Body of pancreas (tissue), 4 donors: ENCODE data around the gene PDLIM7. TPM values are rescaled to one million over a fixed set of nuclear protein-coding genes. Genes with fewer than 3 reads are reported as not detected.

Source experiments
- ATAC-seq: fragments of 150-250 bp; one replicate; pipeline ENCODE4 v1.9.1; 2016
- DNase-seq, 4 donors: peaks; one replicate each; pipeline ENCODE4 v3.0.0-alpha.2; 2019
- H3K27ac ChIP-seq, 4 donors: fragments of 200-600 bp; sonication (generic); 1 replicate in 3 of 4; 2 replicates in 1 of 4; pipeline versions ENCODE4 v1.5.1 to v1.6.1; 2016 to 2019; ENCODE audit warnings: mild to moderate bottlenecking in 1 of 4, mixed read lengths in 1 of 4, moderate library complexity in 1 of 4
- H3K27me3 ChIP-seq, 2 donors: fragments of 200-600 bp; sonication (generic); one replicate each; pipeline ENCODE4 v1.6.0; 2016; ENCODE audit warnings: mild to moderate bottlenecking in 1 of 2
- H3K36me3 ChIP-seq, 2 donors: fragments of 200-600 bp; sonication (generic); replicated peaks in 1 of 2; 2 replicates each; pipeline ENCODE4 v1.5.1; 2016; ENCODE audit warnings: low read depth in 2 of 2; ENCODE audit not compliant: insufficient read depth in 1 of 2
- H3K4me1 ChIP-seq: fragments of 200-600 bp; sonication (generic); one replicate; pipeline ENCODE4 v1.6.0; 2016
- H3K4me3 ChIP-seq, 2 donors: fragments of 200-600 bp; sonication (generic); 1 replicate in 1 of 2; 2 replicates in 1 of 2; pipeline ENCODE4 v1.5.1; 2016 to 2019
- H3K9me3 ChIP-seq, 3 donors: fragments of 200-600 bp; sonication (generic); 1 replicate in 2 of 3; 2 replicates in 1 of 3; pipeline ENCODE4 v1.5.1; 2016
- CTCF ChIP-seq, 7 experiments: fragments of 450-650 bp in 4 of 7; fragments of 200-600 bp in 3 of 7; sonication (generic) in 3 of 7; IDR thresholded peaks; one replicate each; pipeline ENCODE4 v1.5.1; 2016 to 2019; ENCODE audit warnings: antibody characterized with exemption in 7 of 7
- POLR2A ChIP-seq, 3 donors: fragments of 450-650 bp; IDR thresholded peaks; one replicate each; pipeline ENCODE4 v1.6.1; 2016; ENCODE audit warnings: antibody characterized with exemption in 3 of 3, mild to moderate bottlenecking in 2 of 3
- WGBS, 2 donors: methylation state at CpG; one replicate each; pipeline ENCODE4 v1.1.5; 2017; 5-methylcytosine and 5-hydroxymethylcytosine counted together
- intact Hi-C: fragments of 100-400 bp; cut with DNase I; formaldehyde crosslinking; loops from one replicate; pipeline ENCODE4 v1.15.1; 2023
- total RNA-seq, 2 donors: library from RNA; depleted of rRNA; stranded (reverse); fragments of >200 nt; gene quantifications; one replicate each; pipeline ENCODE4 v1.1.0, GENCODE V29; 2016

Gene PDLIM7
- total RNA-seq, 2 donors from 2014 or later = 7.3 to 15.8 TPM

GRCh38 chr5:177470759-177471536 lies 26.5 kb downstream of the PDLIM7 start:
- H3K27ac ChIP-seq = no peak overlapping the region
- DNase-seq (no peak), ATAC-seq (no peak)
- TF ChIP-seq CTCF (IDR thresholded peaks at IDR 0.05) = no peak
- TF ChIP-seq POLR2A (IDR thresholded peaks at IDR 0.05) = no peak
- H3K36me3 ChIP-seq = no peaks in the 10 kb centered on the region
- intact Hi-C loops = loop anchor here (10.0 kb wide), 1 partner anchor 156 kb away; the partner anchor contains the start of gene MXD3
- H3K27me3 ChIP-seq = no peaks in the 10 kb centered on the region
- H3K4me1 ChIP-seq = peaks cover 17% of the 10 kb centered on the region
- H3K4me3 ChIP-seq = no peak overlapping the region
- WGBS, 2 donors = 77 to 83% methylated on average over 8 to 10 of the region's 10 CpGs
- H3K9me3 ChIP-seq = no peaks in the 10 kb centered on the region

- no peak for DNase-seq
- intact Hi-C loops = loop anchor here (10.0 kb wide), 1 partner anchor 155 kb away; the partner anchor contains the start of gene MXD3
- H3K4me3 ChIP-seq = no peak overlapping the region
- H3K4me1 ChIP-seq = peaks cover 17% of the 10 kb centered on the region
- H3K9me3 ChIP-seq = no peaks in the 10 kb centered on the region
- ATAC-seq = no peak
- H3K27ac ChIP-seq = no peak overlapping the region
- no peaks in the 10 kb centered on the region for H3K27me3 ChIP-seq
- H3K36me3 ChIP-seq = no peaks in the 10 kb centered on the region
- TF ChIP-seq POLR2A (IDR thresholded peaks at IDR 0.05) (no peak), CTCF (IDR thresholded peaks at IDR 0.05) (no peak)
- 80 to 83% methylated on average over 8 of the region's 8 CpGs for WGBS, 2 donors
Measured at GRCh38 chr5:177469750-177470525, 27.5 kb downstream of the PDLIM7 start.

DNA sequence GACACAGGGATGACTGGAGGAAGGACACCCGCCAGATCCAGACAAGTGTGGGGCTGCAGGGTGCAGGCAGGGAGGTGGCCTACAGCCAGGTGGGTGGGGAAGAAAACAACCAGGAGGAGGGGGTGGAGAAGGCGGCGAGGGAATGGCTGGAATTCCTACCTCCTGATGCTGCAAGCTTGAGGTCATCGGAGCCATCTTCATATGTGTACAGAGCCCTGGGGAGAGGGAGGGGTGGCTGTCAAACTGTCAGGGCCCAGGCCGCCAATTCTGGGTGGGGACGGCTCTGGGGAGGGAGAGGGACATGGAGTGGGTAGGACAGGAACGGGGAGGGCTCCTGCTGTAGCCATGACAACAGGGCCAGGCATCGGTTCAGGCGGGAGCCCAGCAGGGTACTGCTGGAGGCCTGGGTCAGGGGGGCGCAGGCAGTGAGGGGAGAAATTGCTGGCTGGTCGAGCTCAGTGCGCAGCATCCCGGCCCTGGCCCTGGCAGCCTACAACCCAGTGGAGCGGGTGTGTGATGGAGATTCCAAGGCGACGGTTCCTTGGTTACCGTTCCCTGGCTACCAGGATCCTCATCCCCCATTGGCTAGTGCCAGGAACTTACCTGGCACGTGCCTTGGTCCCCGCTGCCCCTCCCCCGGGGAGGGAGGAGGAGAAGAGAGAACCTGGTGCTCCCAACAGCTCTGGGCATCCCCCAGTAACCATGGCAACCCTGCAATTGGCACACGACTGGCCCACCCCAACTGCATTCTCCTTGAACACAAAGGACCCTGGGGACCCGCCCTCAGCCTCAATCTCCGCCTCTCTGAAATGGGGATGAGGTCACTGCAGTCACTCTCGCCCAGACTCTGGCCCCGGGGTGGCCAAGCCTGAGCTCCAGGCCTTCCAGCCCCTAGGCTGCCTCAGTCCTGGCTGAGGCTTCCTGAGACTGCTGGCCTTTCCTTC lies 28.4 kb downstream of the PDLIM7 start:
- no peak for DNase-seq
- Histone ChIP-seq H3K4me3 (no peak overlapping the region), H3K9me3 (no peaks in the 10 kb centered on the region), H3K36me3 (no peaks in the 10 kb centered on the region), H3K27ac (no peak overlapping the region), H3K27me3 (no peaks in the 10 kb centered on the region), H3K4me1 (peaks cover 17% of the 10 kb centered on the region)
- no peak for TF ChIP-seq CTCF (IDR thresholded peaks at IDR 0.05)
- TF ChIP-seq POLR2A (IDR thresholded peaks at IDR 0.05) = no peak
- 80 to 86% methylated on average over 11 to 25 of the region's 25 CpGs for WGBS, 2 donors
- ATAC-seq = no peak
- intact Hi-C loops = no loop called here

GRCh38 chr5:177468329-177468684 lies 29.1 kb downstream of the PDLIM7 start:
- Histone ChIP-seq H3K27ac (no peak overlapping the region), H3K4me3 (no peak overlapping the region), H3K9me3 (no peaks in the 10 kb centered on the region), H3K4me1 (peaks cover 17% of the 10 kb centered on the region), H3K36me3 (no peaks in the 10 kb centered on the region), H3K27me3 (no peaks in the 10 kb centered on the region)
- 92 to 100% methylated on average over 1 to 2 of the region's 2 CpGs for WGBS, 2 donors
- DNase-seq (no peak), ATAC-seq (no peak)
- TF ChIP-seq CTCF (IDR thresholded peaks at IDR 0.05) (no peak), POLR2A (IDR thresholded peaks at IDR 0.05) (no peak)
- intact Hi-C loops = no loop called here
